HUES64 (cell line): Measurements from ENCODE around the gene NTM.

ENCODE experiments used
- H3K27ac ChIP-seq: 2 replicates; pipeline ENCODE4 v1.7.0; 2013; ENCODE audit warnings: low read depth, low read length, inconsistent platforms
- H3K27me3 ChIP-seq: 2 replicates; pipeline ENCODE4 v1.6.1; 2013; ENCODE audit warnings: mild to moderate bottlenecking, low read length; ENCODE audit not compliant: insufficient read depth
- H3K36me3 ChIP-seq: 2 replicates; pipeline ENCODE4 v1.6.1; 2013; ENCODE audit warnings: mild to moderate bottlenecking, low read length; ENCODE audit not compliant: insufficient read depth
- H3K4me1 ChIP-seq: 2 replicates; pipeline ENCODE4 v1.6.1; 2013; ENCODE audit warnings: mild to moderate bottlenecking, low read length, moderate library complexity; ENCODE audit not compliant: insufficient read depth
- H3K4me3 ChIP-seq: 2 replicates; pipeline ENCODE4 v1.5.1; 2013; ENCODE audit warnings: mild to moderate bottlenecking, low read length, moderate library complexity
- H3K9ac ChIP-seq: 2 replicates; pipeline ENCODE4 v1.6.1; 2013; ENCODE audit warnings: mild to moderate bottlenecking, low read depth, low read length
- H3K9me3 ChIP-seq: 2 replicates; pipeline ENCODE4 v1.6.1; 2013; ENCODE audit warnings: low read depth, low read length; ENCODE audit not compliant: insufficient read depth
- WGBS: fragments of 150-250, 120-280 bp; methylation state at CpG from one replicate; pipeline ENCODE4 v1.1.7; 2013; ENCODE audit warnings: missing lambda C conversion rate; 5-methylcytosine and 5-hydroxymethylcytosine counted together

The NTM gene

GRCh38 chr11:131809203-131809918 lies 438.9 kb downstream of the NTM start:
- H3K9me3 ChIP-seq = no peaks in the 10 kb centered on the region
- H3K27ac ChIP-seq = no peak overlapping the region
- peaks cover 16% of the 10 kb centered on the region for H3K4me1 ChIP-seq
- WGBS = 89% methylated on average over 11 of the region's 11 CpGs
- no peak overlapping the region for H3K4me3 ChIP-seq
- H3K27me3 ChIP-seq = no peaks in the 10 kb centered on the region
- no peaks in the 10 kb centered on the region for H3K36me3 ChIP-seq
- H3K9ac ChIP-seq = no peak overlapping the region

- Histone ChIP-seq H3K9me3 (no peaks in the 10 kb centered on the region), H3K27ac (no peak overlapping the region), H3K9ac (no peak overlapping the region), H3K4me3 (no peak overlapping the region), H3K27me3 (no peaks in the 10 kb centered on the region), H3K4me1 (peaks cover 25% of the 10 kb centered on the region), H3K36me3 (no peaks in the 10 kb centered on the region)
- WGBS = 88% methylated on average over 3 of the region's 3 CpGs
Measured at GRCh38 chr11:131810541-131810940, 440.1 kb downstream of the NTM start.

DNA sequence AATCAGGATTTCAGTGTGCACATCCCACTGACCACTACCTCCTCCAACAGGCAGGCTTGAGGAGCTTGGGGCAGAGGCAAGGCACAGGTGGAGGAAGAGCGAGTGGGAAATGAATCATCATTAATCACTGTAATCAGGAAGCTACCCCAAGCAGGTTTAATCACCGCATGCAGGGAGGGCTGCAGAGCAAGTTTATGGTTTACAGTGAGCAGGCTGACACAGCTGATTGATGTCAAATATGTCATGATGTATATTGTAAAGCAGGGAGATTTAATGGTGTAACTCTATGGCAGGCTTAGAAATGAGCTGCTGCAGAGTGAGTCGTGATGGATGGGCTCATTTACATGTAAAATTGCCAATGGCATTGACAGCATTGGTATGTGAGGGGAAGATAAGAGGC lies 441.0 kb downstream of the NTM start:
- no peak overlapping the region for H3K4me3 ChIP-seq
- no peaks in the 10 kb centered on the region for H3K36me3 ChIP-seq
- WGBS = 74% methylated on average over 3 of the region's 3 CpGs
- no peak overlapping the region for H3K27ac ChIP-seq
- H3K27me3 ChIP-seq = no peaks in the 10 kb centered on the region
- peaks cover 32% of the 10 kb centered on the region for H3K4me1 ChIP-seq
- H3K9ac ChIP-seq = no peak overlapping the region
- no peaks in the 10 kb centered on the region for H3K9me3 ChIP-seq

DNA sequence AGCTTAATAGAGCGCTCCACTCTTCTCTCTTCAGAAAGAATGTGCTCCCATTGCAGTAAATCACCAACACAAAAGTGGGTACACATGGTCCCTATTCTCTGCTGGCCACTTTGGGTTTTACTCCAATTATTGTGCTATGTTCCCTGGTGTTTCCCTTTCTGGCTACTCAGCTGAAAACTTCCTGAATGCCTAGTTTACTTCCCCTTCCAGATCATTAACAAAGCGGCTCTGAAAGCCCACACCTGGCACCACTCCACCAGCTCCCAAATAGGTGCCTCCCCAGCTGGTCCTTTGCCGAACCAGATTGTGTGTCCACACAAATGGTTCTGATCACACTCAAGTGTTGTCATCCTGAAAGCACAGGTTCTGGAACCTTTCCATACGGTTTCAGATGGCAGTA lies 443.7 kb downstream of the NTM start:
- Histone ChIP-seq H3K9ac (no peak overlapping the region), H3K27me3 (no peaks in the 10 kb centered on the region)
- whole genome bisulfite sequencing = 86% methylated on average over 4 of the region's 4 CpGs

DNA sequence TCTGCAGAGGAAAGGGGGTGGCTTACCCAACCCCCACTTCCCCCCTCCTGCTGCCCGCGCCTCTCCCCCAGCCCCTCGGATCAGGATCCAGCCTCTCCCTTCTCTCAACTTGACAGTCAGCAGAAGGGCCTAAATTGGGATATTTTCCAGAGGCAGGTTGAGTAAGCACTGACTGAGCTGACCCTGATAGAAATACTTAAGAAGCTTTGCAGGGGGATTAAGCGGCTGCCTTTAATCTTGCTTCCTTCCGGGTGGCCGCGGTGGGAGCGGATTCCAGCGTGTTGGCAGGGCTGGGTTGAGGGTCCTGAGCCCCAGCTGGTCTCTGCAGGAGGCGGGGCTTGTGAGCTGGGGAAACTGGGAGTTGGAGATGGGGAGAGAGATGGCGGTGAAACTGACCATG lies 445.2 kb downstream of the NTM start:
- Histone ChIP-seq H3K27ac (peak overlapping the region; percentile 52; the same call in 1 of the 2 replicates), H3K9ac (no peak overlapping the region), H3K27me3 (no peaks in the 10 kb centered on the region), H3K36me3 (no peaks in the 10 kb centered on the region), H3K4me3 (no peak overlapping the region), H3K4me1 (peaks cover 33% of the 10 kb centered on the region), H3K9me3 (no peaks in the 10 kb centered on the region)
- 41% methylated on average over 11 of the region's 11 CpGs for WGBS

More for the DNA sequence above, 443.7 kb downstream of the NTM start:
- no peak overlapping the region for H3K4me3 ChIP-seq
- H3K4me1 ChIP-seq = peaks cover 33% of the 10 kb centered on the region
- no peaks in the 10 kb centered on the region for H3K9me3 ChIP-seq
- H3K27ac ChIP-seq = no peak overlapping the region
- no peaks in the 10 kb centered on the region for H3K36me3 ChIP-seq

DNA sequence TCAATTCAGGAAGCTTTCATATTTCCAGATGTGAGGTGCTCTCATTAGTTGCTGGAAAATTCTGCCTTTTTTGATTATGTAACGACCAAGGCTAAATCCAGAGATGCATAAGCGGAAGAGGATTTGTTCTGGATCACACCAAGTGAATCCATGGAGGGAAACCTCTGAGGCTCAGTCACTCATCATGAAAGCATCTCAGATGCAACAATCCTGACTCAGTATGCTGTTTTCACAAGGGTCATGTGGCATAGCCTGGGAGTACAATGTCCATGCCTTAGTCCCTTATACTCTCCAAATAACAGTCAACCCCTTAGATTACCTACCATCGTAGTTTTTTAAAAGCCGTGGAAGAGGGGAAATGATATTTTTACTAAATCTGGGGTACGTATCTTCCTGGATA lies 445.6 kb downstream of the NTM start:
- H3K27me3 ChIP-seq = no peaks in the 10 kb centered on the region
- WGBS = 92% methylated on average over 5 of the region's 5 CpGs

GRCh38 chr11:131817687-131818188 lies 447.3 kb downstream of the NTM start:
- Histone ChIP-seq H3K27me3 (no peaks in the 10 kb centered on the region), H3K9me3 (no peaks in the 10 kb centered on the region), H3K36me3 (no peaks in the 10 kb centered on the region), H3K9ac (no peak overlapping the region), H3K4me3 (no peak overlapping the region), H3K27ac (no peak overlapping the region), H3K4me1 (peaks cover 33% of the 10 kb centered on the region)
- 94% methylated on average over 6 of the region's 6 CpGs for WGBS

More for the DNA sequence above, 445.6 kb downstream of the NTM start:
- Histone ChIP-seq H3K9ac (no peak overlapping the region), H3K4me3 (no peak overlapping the region), H3K27ac (no peak overlapping the region), H3K4me1 (peaks cover 33% of the 10 kb centered on the region), H3K36me3 (no peaks in the 10 kb centered on the region), H3K9me3 (no peaks in the 10 kb centered on the region)

- no peaks in the 10 kb centered on the region for H3K27me3 ChIP-seq
Measured at GRCh38 chr11:131819865-131820264, 449.4 kb downstream of the NTM start.

GRCh38 chr11:131822506-131822905 lies 452.1 kb downstream of the NTM start:
- Histone ChIP-seq H3K36me3 (no peaks in the 10 kb centered on the region), H3K27ac (no peak overlapping the region), H3K4me1 (peaks cover 26% of the 10 kb centered on the region), H3K9ac (no peak overlapping the region), H3K27me3 (no peaks in the 10 kb centered on the region), H3K4me3 (no peak overlapping the region), H3K9me3 (no peaks in the 10 kb centered on the region)
- WGBS = 61% methylated on average over 4 of the region's 6 CpGs

More at GRCh38 chr11:131819865-131820264, 449.4 kb downstream of the NTM start:
- Histone ChIP-seq H3K4me1 (peaks cover 39% of the 10 kb centered on the region), H3K36me3 (no peaks in the 10 kb centered on the region), H3K4me3 (no peak overlapping the region), H3K9ac (no peak overlapping the region), H3K27ac (no peak overlapping the region), H3K9me3 (no peaks in the 10 kb centered on the region)
- 94% methylated on average over 10 of the region's 10 CpGs for WGBS

DNA sequence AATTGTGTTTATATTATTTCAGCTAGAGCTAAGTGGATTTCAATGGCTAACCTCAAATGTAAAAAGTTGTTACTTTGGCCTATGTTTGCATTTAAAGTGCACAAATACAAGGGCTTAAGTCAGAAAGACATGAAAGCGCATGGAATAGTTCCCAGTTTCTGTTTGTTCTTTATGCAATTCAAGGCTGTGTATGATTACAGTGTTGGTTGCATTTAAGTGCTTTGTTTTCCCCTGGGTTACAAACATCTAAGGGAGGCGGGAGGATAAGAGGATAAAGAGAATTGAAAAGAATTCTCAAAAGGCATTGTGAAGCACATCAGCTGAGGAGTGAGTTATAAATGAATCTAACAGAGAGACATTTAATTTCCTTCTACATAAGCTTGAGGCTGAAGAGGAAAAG lies 453.4 kb downstream of the NTM start:
- Histone ChIP-seq H3K4me1 (peaks cover 26% of the 10 kb centered on the region), H3K9me3 (no peaks in the 10 kb centered on the region), H3K9ac (no peak overlapping the region), H3K36me3 (no peaks in the 10 kb centered on the region), H3K4me3 (no peak overlapping the region), H3K27me3 (no peaks in the 10 kb centered on the region), H3K27ac (no peak overlapping the region)
- 84% methylated on average over 2 of the region's 2 CpGs for WGBS

- H3K27ac ChIP-seq = no peak overlapping the region
- H3K36me3 ChIP-seq = no peaks in the 10 kb centered on the region
- no peaks in the 10 kb centered on the region for H3K27me3 ChIP-seq
- peaks cover 26% of the 10 kb centered on the region for H3K4me1 ChIP-seq
- H3K9ac ChIP-seq = no peak overlapping the region
- WGBS = 96% methylated on average over 3 of the region's 3 CpGs
- no peaks in the 10 kb centered on the region for H3K9me3 ChIP-seq
- no peak overlapping the region for H3K4me3 ChIP-seq
Measured at GRCh38 chr11:131824771-131825170, 454.4 kb downstream of the NTM start.
